HG03108 (cell line): ENCODE results near the gene ZMYM2.
A peak's percentile ranks its signal among the peaks of the same experiment; 100 is the strongest.
"Not testable (repeated sequence)": the region's sequence is repeated elsewhere in the genome, so short reads cannot be mapped to it uniquely, and the experiment has no call there.

Experiments used
- ATAC-seq: cut with Tn5 transposase; IDR thresholded peaks from one replicate; pipeline ENCODE4 v1.9.1; 2021; ENCODE audit warnings: moderate library complexity; ENCODE audit not compliant: unreplicated experiment

ZMYM2 gene

DNA sequence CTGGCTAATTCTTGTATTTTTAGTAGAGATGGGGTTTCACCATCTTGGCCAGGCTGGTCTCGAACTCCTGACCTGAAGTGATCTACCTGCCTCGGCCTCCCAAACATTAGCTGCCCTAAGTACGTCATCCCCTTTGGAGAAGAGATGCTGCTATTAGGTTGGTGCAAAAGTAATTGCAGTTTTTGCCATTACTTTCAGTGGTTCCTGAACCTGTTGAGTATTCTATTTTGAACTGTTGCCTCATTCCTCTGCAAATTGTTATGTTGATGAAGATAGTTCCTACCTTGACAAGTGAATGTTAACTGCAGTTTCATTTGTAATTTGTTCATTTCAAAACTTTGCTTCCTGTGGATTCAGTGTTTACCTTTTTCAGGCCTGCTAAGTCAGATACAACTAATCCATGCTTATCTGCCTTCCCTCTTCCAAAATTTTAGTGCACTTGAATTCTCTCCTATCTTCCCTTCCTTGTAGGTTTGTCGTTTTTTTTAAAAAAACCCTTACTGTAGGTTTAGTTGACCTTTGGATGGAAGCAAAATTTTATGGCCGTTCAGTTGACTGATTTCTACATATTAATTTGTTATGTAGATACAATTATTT lies 24.0 kb downstream of the ZMYM2 start:
- ATAC-seq, result no peak

GRCh38 chr13:19984430-19985218 lies 26.1 kb downstream of the ZMYM2 start:
- peak; percentile 77 for ATAC-seq

- no peak for ATAC-seq
These were observed 26.7 kb downstream of the ZMYM2 start for GRCh38 chr13:19985219-19985556.

DNA sequence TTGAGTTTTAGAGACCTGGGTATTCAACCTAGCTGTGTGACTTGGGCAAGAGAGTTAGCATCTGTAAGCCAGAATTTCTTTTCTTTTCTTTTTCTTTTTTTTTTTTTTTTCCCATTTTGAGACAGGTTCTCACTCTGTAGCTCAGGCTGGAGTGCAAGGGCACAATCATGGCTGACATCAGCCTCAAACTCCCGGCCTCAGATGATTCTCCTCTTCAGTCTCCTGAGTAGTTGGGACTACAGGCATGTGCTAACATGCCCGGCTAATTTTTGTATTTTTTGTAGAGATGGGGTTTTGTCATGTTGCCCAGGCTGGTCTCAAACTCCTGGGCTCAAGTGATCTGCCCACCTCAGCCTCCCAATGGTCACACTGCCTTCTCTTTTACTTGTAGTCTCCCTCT lies 33.0 kb downstream of the ZMYM2 start:
- ATAC-seq, result no peak

DNA sequence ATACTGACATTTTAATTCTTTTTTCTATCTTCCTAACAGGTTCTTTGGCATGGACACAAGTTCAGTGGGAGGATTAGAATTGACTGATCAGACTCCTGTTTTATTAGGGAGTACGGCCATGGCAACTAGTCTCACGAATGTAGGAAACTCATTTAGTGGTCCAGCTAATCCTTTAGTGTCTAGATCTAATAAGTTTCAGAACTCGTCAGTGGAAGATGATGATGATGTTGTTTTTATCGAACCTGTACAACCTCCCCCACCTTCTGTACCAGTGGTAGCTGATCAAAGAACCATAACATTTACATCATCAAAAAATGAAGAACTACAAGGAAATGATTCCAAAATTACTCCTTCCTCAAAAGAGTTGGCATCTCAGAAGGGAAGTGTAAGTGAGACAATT lies 34.5 kb downstream of the ZMYM2 start:
- no peak for ATAC-seq

- no peak for ATAC-seq
These were observed 40.4 kb downstream of the ZMYM2 start for GRCh38 chr13:19998960-19999359.

- no peak for ATAC-seq
These were observed 41.6 kb downstream of the ZMYM2 start for GRCh38 chr13:20000062-20000552.

DNA sequence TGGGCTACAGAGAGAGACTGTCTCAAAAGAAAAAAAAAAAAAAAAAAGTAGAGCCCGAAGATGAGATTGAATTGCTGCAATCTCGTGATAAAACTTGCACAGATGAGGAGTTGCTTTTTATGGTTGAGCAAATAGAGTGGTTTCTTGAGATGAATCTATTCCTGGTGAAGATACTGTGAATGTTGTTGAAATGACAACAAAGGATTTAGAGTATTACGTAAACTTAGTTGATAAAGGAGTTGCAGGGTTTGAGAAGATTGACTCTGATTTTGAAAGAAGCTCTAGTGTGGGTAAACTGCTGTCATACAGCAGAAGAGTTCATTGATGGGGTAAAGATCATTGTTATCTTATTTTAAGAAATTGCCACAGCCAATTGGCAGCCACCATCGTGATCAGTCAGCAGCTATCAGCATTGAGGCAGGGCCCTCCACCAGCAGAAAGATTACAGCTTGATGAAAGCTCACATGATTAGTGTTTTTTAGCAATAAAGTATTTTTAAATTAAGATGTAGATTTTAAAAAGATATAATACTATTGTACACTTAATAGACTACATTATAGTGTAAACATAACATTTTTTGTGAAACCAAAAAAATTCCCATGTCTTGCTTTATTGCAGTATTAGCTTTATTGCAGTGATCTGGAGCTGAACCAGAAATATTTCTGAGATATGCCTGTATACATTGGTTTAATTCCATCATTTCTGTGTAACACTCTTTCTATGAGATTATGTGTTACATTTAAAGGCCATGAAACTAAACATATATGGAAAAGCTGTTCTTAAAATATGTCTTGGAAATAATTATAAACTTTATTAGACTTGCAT lies 43.1 kb downstream of the ZMYM2 start:
- ATAC-seq, result no peak

DNA sequence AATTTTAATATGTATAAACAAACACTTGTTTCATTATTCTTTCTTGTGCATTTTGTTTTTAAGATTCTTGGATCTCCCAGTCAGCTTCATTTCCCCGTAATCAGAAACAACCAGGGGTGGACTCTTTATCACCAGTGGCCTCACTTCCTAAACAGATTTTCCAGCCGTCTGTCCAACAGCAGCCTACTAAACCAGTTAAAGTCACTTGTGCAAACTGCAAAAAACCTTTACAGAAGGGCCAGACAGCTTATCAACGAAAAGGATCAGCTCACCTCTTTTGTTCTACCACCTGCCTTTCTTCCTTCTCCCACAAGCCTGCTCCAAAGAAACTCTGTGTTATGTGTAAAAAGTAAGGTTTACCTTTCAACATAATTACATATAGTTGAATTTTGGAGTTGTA lies 44.3 kb downstream of the ZMYM2 start:
- ATAC-seq, result no peak

DNA sequence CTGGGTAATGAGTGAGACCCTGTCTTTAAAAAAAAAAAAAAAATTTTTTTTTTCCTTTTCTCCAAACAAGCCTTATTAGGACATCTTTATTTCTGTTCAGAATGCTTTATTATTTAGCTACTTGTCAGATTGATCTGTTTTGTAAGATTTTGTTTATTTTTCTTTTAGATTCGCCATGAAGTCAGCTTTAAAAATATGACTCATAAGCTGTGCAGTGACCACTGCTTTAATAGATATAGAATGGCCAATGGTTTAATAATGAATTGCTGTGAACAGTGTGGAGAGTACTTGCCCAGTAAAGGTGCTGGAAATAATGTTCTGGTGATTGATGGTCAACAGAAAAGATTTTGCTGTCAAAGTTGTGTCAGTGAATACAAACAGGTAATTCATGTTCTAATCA lies 47.7 kb downstream of the ZMYM2 start:
- ATAC-seq, result no peak

DNA sequence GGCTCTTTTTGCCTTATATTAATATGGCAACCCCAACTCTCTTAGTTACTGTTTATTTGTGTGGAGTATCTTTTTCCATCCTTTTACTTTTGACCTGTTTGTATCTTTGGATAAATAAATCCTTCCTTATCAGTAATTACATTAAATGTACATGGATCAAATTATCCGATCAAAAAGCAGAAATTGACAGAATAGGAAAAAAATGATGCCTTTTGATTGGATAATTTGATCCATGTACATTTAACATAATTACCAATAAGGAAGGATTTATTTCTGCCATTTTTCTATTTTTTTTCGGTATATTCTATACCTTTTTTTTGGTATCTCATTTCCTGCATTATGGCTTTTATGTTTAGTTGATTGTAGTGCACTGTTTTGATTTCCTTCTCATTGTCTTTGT lies 57.2 kb downstream of the ZMYM2 start:
- ATAC-seq, result no peak

GRCh38 chr13:20016649-20017364 lies 58.3 kb downstream of the ZMYM2 start:
- ATAC-seq, result no peak

DNA sequence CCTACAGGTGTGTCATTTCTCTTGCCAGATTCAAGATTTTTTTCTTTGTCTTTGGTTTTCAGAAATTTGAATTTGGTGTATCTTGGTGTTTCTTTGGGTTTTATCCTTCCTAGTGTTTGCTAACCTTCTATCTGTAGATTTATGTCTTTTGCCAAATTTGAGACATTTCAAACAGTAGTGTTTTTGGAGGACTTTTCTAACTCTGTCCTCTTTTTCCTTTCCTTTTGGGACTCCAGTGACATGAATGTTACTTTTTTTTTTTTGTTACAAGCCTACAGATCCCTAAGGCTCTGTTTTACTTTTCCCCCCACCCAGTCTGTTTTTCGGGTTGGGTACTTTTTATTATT lies 58.8 kb downstream of the ZMYM2 start:
- ATAC-seq, result no peak

GRCh38 chr13:20019043-20019442 lies 60.5 kb downstream of the ZMYM2 start:
- ATAC-seq, result no peak

DNA sequence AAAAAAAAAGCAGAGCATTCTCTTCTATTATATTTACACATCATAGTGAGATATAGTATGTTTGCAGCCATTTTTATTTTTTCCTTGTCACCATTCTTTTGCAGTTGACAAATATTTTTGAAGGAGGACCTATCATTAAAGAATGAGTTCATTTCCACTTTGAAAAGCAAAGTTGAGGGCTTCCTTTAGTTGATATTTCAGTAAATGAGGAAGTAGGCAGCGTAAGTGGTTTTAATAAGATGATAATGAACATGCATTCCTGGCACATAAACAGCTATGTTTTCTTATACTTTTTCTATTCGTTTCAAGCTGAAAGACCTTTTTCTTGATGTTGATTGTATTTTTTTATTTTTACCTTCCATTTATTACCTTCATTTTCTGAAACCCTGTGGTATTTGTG lies 66.2 kb downstream of the ZMYM2 start:
- no peak for ATAC-seq

DNA sequence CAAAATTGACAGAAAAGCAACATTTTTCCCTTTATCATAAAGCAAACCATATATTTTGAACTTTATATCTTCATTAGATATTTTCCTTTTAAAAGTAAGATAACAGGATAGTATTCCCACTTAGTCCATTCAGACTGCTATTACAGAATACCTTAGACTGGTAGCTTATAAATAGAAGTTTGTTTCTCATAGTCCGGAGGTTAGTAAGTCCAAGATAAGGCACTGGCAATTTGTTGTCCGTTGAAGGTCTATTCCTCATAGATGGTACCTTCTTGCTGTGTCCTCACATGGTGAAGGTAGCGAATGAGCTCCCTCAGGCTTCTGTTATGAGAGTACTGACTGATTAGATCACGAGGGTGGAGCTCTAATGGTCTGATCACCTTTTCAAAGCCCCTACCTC lies 70.4 kb downstream of the ZMYM2 start:
- no peak for ATAC-seq

DNA sequence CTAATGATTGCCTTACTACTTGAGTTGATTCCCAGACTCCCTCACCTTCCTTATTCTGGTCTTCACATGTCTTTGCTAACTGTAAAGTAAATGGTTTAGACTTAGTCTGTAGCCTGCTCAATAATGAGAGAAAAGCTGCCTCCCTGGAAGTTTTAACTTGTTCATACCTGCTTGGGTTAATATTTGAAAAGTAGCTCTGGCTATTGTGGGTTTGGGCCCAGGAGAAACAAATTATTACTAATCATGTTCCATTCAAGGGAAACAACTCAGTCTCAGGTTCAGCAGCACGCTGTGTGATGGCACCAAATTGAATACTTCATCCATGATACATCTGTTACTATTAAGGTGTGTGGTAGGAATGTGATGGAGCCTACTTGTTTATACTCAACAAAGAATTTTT lies 75.0 kb downstream of the ZMYM2 start:
- no peak for ATAC-seq

GRCh38 chr13:20035130-20035529 lies 76.6 kb downstream of the ZMYM2 start:
- no peak for ATAC-seq

- no peak for ATAC-seq
These were observed 79.4 kb downstream of the ZMYM2 start for GRCh38 chr13:20037908-20038307.

GRCh38 chr13:20042603-20043002 lies 84.1 kb downstream of the ZMYM2 start:
- not testable (repeated sequence) for ATAC-seq

DNA sequence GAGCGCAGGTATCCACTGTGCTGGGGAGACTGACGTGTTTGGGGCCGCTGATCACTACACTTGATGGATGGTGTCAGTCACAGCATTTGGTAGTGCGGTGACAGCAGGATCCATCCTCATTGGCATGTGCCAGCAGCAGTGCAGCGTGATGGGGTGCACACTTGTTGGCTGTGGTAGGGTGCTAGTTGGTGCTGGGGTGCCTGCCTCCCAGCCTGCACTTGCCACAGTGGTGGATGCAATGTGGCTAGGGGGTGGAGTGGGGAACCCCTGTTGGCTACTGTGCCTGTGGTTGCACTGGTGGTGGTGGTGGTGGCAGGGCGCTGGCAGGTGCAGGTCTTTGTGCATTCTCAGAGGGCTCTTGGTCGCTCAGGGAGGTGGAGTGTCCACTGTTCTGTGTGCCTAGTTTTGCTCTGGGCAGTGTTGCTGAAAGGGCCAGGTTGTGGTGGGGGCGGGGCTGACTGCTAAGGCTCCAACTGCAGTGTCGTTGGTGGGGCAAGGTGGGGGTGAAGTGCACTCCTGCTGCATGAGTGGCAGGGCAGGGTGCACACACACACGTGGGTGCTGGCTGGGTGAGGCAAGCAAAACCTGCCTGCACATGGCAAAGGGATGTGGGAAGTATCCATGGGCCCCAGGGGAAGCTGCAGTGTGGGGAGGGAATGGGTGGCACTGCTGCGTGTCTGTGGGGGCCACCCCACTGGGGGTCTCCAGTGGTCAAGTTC lies 84.8 kb downstream of the ZMYM2 start:
- no peak for ATAC-seq
